ENCODE data around the gene CASD1.

The CASD1 gene

DNA sequence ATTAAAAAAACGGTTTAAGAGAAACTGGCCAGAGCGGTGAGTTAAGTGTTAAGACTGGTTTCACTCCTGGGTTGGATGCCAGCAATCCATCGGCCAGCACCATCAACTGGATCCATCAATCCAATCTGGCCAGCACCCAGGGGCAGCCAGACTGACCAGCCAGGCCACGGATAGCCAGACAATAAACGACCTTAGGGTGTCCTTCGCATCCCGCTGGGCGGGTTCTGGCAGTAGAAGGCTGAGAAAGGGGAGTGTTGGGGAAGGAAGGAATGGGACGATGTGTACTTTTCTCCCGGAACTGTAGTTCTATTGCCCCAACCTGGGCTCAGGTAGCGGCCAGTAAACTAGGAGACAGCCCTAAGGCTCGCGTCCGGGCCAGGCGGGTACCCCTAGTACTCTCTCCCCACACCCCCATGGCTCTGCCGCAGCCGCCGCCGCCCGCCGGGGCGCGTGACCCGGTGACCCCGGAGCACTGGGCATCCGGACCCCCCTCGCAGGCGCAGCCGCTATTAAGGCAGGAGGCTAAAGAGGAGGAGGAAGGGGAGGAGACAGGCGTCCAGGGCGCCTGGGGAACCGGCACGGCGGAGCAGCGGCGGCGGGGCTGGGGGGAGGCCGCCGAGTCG is at the start of gene CASD1:
TSS of gene CASD1 (plus strand) at position 546 of the 623 bp plus-strand sequence. CDS start 276 bp downstream, outside the sequence.
- peak; percentile 83 for DNase-seq

DNA sequence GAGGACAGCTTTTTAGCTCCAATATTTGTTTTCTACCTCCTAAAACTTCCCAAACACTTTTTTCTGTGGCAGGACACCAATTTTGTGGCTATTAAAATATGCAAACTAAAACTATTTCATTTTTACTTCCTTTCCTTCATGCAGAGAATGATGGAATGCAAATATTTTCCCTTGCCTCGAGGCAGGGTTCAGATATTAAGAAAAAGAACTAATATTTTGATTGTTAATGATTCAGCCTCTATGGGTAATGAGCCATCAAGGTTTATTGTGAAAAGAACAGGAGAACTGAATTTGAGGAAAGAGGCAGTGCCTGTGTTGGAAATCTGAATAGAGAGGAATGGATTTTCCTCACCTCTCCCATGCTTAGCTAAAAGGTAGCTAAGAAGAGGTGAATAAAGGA is 43.1 kb upstream of the CASD1 start:
- no peak for DNase-seq

DNA sequence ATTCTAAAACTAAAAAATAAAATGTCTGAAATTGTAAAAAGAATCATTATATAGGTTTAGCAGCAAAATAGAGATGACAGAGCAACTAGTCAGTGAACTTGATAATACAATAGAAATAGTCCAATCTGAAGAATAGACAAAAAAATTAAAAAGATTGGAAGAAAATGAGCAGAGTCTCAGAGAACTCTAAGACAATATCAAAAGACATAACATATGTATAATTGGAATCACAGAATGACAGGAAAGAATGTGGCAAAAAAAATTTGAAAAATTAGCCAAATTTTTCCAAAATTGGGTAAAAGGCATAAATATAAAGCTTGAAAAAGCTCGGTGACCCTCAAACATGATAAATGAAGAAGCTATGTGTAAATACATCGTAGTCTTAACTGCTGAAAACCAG is 38.0 kb upstream of the CASD1 start:
- DNase-seq = no peak

DNA sequence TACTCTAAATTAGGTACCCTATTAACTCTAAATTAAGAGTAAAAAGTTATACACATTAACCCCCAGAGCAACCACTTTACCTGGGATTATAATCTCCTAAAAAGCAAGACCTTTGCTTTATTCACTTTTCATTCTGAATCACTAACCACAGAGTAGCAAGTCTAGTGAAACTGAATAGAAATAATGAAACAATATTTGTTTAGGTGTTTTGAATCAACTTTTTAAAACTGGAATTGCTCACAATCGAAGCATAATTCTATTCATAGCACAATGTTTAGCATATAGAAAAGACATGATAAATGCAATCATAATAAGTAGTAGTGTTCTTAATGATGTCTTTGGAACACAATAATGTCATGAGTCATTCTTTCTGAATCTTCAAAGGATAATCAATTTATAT is 37.0 kb upstream of the CASD1 start:
- DNase-seq = no peak

DNA sequence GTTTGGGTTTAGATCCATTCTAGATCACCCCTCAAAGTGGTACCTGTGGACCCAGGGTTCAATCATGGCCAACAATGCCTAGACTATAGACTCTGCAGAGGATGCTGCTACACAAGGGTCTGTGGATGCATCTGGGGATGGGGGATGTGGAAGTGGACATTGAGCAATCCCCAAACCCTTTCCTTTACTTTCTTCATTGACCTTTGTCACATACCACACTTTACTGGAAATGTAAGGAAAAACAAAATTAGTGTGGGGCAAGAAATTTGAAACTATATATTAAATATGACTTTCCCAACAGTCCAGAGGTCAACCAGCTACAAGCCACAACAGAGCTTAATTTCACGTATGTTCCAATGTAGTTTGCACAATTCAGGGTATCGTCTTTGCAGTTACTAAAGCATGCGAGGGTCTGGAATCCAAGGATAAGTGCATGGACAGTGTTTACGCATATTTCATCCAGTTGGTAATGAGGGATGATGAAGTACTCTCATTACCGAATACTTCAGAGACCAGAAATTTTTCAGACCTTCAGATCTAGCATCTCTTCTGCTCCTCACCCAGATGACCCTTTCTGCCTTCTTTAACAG is 33.3 kb upstream of the CASD1 start:
- DNase-seq = no peak

DNA sequence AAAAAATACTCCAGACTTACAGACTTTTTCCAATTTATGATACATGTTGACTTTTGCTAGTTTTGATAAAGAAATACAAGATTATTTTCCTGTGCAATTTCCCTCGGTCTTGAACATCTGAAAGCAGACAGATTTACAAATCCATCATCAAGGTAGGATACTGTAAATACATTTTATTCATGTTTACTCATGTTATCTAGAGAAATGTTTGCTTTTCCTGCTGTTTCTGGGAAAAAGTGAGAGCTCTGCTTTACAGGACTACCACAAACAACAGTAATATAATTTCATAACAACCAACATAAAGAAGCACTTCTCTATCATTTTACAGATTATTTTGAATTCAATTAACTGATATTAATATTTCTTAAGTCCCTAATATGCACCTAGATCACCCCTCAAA is 31.7 kb upstream of the CASD1 start:
- no peak for DNase-seq

DNA sequence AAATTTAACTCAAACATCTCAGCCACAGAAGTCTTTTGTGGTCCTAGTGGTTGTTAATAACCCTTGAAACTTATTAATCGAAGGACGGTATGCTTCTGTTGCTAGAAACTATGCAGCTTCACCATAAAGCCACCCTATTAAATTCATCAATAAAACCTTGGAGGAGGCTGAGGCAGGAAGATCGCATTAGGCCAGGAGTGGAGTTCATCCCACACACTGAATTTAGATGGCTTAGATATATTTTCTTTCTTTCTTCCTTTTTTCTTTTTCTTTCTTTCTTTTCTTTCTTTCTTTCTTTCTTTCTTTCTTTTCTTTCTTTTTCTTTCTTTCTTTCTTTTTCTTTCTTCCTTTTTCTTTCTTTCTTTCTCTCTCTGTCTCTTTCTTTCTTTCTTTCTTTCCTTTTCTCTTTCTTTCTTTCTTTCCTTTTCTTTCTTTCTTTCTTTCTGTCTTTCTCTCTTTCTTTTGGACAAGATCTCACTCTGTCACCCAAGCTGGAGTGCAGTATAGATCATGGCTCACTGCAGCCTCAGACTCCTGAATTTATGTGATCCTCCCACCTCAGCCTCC is 30.9 kb upstream of the CASD1 start:
- no peak for DNase-seq

DNA sequence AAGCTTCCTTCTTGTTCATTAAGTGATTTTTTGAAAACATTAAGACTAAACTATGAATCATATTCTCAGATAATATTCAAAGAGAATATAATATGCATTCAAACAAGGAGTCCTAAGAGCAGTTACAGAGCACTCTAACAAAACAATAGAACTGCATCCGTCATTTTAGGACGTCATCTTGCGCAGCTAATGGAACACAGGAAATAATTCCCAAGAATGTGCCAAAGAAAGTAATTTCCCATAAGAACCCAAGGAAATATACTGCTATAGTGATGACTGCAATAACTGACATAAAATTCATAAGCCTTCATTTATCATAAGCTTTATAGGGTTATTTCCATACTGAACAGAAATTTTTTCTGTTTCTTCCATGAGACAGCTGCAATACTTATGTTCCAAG is 28.3 kb upstream of the CASD1 start:
- DNase-seq = no peak

DNA sequence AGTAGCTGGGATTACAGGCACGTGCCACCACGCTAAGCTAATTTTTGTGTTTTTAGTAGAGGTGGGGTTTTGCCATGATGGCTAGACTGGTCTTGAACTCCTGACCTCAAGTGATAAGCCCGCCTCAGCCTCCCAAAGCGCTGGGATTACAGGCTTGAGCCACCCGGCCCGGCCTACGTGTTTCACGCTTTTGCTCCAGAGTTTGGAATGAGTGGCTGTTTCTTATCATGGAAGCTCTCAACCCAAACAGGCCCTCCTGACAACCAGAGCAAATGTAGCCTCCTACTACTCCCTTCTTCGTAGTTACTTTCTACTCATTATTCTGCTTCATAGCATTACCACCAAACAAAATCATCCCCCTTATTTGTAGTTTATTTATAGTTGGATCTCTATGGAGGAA is 26.8 kb upstream of the CASD1 start:
- DNase-seq = no peak

DNA sequence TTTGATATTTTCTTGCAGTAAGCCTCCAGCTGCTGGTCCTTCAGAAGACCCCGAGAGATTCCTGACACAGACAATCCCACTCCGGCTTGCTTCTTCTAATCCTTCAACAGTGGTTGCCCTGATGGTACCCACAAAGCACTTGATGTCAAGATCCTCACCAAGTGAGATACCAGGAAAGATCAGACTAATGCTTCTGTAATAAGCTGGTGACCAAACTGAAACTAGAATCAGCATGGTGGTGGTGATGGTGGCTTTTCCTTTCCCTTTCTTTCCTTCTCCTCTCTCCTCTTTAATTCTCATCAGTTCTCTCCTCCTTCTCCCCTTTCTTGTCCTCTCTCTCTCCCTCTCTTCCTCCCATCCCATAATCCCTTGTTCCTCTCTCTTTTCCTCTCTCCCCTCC is 25.8 kb upstream of the CASD1 start:
- DNase-seq = no peak

DNA sequence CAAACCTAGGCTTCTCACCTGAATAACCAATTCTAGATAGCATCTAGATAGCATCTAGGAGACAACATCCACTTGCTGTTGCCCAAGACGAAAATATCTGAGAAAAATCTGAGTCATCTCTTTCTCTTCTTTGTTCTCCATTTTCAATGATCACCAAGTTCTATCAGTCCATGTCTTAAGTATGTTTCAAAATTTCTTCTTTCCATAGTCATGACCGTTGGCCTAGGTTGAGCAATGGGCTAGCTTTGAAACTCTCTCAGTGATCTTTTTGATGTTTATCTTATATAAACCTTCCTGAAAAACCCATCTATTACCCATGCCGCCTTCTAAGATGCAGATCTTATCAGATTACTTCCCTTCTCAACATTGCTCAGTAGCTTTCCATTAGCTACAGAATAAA is 23.4 kb upstream of the CASD1 start:
- no peak for DNase-seq

DNA sequence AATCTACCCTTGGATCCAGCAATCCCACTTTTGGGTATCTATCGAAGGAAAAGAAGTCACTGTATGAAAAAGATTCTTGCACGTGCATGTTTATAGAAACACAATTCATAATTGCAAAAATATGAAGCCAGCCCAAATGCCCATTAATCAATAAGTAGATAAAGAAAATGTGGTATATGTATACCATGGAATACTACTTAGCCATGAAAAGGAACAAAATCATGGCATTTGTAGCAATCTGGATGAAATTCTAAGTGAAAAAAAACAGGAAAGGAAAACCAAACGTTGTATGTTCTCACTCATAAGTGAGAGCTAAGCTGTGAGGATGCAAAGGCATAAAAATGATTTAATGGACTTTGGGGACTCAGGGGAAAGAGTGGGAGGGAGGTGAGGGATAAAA is 18.2 kb upstream of the CASD1 start:
- DNase-seq = no peak

DNA sequence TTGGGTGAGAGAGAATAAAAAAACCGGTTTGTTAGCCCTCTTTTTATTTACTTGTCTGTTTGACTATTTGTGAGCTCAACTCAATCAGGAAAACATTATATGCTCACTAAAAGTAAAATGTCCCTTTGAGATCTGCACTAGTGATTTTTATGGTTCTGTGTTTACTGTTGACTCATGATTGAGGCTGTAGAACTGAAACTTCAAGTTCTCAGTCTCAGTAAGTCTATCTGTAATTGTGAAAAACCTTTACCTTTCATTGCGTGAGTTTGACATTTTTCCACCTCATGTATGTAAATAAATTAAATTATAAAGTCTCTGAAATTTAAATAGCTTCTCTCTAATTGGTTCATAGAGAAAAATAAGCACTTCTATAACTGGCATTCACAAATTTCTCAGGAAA is 17.0 kb upstream of the CASD1 start:
- DNase-seq = no peak

DNA sequence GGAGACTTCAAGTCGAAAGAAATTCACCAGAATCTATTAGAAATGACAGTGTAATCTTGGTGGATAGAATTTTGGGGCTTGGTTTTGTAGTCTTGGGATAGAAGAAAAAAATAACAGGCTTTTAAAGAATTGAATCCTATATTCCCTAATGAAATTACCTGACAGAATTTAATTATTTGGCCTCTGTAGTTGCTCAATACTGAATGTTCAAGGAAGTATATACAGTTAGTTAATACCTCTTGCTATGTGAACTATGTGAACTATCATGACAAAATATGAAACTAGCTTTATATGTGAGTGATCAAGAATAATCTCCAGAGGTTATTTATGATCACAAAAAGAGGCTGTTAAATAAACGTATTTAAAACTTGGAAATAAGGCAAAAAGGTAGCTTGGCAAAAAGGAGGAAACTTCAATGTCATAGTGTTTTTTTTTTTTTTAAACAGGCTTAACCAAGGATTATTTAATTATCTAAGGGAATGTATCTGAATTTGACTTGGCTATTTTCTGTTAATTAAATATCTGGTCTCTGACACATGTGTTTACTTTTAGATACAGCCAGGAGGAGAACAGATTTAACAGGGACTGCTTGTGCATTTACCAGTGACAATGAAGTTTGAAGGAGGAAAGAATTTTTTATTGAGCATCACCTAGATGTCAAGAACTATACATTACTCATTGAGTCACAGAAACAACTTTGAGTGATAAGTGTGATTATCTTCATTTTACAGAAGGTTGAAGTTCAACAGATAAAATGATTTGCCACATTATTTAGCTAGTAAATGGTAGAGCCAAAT is 11.5 kb upstream of the CASD1 start:
- DNase-seq = no peak

DNA sequence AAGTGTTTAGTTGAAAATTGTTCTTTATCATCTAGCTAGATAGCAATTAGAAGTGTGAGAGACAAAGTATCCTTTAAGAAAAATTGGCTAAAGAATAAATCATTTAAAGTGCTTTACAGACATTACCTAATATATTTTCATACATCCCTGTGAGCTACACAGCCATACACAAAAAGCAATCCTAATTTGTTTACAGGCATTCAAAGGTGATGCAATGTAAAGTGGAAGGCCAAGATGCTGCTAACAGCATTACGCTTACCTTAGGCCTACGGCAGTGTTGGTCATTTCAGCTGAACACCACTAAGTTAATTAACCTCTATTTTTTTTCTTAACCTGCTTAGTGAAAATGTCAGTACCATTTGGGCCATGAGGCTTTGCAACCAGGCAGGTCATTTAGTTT is 10.7 kb upstream of the CASD1 start:
- no peak for DNase-seq

DNA sequence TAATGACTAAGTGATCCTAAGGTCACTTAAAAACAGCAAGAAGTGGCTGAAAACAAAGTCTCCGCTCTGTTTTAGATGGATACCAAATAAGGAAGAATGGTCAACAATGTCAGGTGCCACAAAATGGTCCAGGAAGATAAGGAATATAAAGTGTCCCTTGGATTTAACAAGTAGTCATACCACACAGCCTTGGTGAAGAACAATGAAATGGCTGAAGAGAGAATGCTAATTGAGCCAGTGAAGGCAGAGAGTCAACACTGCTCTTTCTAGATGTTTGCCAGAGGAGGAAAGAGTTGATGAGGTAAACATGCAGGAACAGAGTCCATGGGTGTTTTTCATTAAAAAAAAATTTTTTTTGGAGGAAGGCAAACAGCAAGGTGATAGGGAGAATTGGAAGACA is 2.1 kb upstream of the CASD1 start:
- peak; percentile 18 for DNase-seq

DNA sequence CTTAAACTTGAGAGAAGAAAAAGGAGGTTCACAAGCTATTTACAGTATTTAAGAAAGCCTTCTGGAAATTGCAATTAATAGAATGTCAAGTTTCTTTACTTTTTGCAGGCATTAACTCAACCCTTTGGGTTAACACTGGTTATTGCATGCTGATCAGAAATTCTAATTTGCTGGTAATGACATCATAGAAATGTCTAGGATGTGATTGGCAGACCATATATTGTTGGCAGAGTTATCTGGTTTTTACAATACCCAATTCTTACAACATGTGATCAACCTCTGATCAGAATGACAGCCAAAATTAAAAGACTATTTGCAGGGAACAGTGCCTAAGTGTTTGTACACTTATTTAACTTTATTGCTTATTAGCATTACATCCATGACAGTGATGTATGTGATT is 1.6 kb upstream of the CASD1 start:
- no peak for DNase-seq

DNA sequence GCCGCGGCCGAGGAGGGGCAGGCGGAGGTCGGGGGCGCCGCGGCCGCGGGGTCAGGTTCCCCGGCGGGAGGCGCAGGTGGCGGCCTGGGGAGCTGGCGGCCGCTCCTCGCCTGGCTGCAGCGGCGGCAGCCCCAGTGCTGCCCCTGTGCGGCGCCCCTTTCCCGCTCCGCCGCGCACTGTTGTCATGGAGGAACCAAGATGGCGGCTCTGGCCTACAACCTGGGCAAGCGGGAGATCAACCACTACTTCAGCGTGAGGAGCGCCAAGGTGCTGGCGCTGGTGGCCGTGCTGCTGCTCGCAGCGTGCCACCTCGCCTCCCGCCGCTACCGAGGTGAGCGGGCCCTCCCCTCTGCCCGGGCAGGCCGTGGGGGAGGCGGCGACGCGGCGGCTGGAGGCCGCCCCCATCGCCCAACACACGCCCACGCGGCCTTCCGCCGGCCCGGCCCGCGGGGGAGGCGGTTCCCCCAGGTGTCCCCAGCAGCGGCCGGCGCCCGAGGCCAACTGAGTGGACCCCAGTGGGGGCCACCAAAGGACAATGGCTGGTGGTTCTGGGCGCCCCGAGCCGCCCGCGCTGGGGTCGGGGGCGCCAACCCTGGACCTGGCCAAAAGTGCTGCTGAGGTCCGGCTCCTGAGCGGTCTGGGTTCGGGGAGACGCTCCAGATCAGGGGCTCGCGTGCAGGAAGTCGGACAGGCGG is 425 bp downstream of the CASD1 start:
- peak; percentile 91 for DNase-seq

DNA sequence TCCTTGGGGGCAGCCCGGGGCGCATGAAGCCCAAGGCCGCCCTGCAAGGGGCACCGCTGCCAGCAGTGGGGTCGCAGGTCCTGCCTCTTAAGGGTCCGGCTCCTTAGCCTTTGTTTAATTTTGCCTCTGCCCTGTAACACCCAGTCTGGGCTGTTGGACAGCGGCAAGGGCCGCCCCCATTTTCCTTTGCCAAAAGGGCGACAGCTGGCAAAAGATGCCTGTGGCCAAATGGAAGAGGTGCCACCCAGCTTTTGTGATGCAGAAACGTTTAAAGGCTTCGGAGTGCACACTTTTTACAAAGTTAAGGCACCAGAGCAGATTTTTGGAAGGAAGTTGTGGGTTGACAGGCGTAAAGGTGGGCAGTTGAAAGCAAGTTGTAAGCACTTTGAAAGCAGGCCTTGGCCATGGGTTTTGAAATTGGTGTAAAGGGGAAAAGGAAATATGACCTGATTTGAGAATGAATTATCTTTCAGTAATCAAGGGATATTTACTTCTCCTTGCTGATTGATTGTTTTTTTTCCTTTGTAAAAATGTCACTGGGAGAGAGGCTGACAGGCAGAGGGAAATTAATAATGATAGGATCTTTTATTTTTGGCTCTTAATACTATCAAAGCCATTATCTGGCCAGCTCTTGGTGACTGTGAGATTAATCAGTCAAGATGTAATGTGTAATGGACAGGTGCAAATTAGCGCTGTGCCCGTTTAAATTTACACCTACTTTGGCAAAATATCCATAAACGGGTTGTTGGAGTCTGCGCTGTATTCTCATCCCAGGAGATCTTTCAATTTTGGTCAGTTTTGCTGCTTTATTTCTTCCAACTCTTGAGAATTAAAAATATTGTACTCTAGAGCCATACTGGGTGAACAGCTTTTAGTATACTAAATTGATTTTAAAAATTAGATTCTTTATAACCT is 1.2 kb downstream of the CASD1 start:
- peak; percentile 95 for DNase-seq

DNA sequence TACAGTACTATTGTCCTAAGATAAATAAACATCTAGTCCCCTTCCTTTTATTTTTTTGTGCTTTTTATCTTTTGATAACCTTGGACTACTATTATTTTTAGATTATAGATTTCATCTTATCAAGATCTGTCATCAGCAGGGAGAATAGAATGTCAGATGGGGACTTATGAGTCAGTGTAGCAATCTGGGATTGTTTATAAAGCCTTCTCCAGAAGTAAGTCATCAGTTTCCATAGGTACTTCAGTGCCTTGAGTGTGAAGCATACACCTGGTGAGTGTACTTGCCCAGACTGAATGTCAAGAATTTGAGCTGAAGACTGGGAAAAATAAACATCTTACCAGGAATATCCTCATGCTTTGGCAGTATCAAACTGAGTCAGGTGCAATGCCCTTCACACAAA is 2.1 kb downstream of the CASD1 start:
- peak; percentile 83 for DNase-seq

DNA sequence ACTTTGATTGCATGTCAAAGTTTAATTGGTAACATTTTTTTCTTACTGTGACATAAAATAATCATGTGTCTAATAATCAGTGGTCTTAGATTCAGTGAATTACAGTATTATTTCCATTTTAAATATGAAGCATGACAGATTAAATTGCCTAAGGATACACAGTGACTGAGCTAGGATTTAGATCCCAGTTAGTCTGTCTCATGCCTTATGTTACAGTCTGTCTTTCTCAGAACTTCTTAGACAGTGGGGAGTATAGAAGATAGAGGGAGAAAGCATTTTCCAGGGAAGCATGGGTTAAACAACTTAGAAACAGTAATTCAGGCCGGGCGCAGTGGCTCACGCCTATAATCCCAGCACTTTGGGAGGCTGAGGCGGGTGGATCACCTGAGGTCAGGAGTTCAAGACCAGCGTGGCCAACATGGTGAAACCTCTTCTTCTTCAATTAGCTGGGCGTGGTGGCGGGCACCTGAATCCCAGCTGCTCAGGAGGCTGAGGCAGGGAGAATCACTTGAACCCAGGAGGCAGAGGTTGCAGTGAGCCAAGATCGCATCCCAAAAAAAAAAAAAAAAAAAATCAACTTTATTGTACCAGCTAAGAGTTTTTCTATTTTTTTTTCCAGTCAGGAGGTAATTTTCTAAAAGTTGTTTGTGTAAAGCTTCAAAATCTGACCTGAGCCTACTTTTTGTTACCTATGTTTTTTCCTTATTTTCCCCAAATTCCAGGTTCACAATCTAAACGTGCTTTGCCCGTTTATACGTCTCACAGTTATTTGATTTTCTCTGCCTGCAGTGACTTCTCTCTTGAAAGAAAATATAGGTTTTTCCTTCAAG is 3.3 kb downstream of the CASD1 start:
- peak; percentile 77 for DNase-seq

DNA sequence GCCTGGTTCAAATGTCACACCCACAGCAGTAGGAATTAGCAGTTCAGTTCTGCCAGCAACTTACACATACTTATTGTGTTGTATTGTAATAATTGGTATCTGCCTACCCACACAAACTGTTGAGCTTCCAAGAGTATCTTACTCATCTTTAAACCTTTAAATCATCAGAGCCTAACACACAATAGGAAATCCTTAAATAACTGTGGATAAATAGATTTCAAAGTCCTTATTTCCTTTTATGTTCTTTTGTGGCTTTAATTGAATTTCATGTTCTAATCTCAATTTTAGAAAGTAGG is 3.9 kb downstream of the CASD1 start:
- peak; percentile 72 for DNase-seq

Data from NCI-H1092 treated with DMSO at 0.1 percent for 48 hours (cell line).